Activated CD4-positive, alpha-beta T cell treated with anti-CD3 and anti-CD28 coated beads, Interleukin-2, Interleukin-4, amounts not matched to agents 100 ng/mL and 50 ng/mL, durations not matched to agents 16 hours and 8 hours (primary cell): ENCODE measurements around the gene NLRP4.
"Not testable (repeated sequence)": the region's sequence is repeated elsewhere in the genome, so short reads cannot be mapped to it uniquely, and the experiment has no call there.

ENCODE experiments used
- DNase-seq: peaks from one replicate; pipeline ENCODE4 v3.0.0-alpha.2; 2020; ENCODE audit warnings: low spot score

NLRP4 gene

DNA sequence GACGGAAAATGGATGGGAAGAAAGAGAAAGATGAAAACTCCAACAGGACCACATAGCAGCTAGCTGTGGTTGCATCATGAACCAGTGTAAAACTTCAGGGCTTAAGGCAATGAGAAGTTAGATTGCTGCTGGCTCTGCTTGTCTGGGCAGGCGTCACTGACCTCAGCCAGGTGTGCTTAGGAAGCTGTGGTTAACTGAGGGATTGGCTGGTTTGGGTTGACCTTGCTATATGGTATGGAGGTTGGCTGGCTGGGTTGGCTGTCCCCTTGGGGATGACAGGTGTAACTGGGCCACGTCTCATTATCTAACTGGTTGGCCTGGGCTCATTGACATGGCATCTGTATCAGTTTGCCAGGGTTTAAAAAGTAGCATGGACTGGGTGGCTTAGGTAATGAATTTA, 40.9 kb downstream of the NLRP4 start:
- DNase-seq = no peak

DNA sequence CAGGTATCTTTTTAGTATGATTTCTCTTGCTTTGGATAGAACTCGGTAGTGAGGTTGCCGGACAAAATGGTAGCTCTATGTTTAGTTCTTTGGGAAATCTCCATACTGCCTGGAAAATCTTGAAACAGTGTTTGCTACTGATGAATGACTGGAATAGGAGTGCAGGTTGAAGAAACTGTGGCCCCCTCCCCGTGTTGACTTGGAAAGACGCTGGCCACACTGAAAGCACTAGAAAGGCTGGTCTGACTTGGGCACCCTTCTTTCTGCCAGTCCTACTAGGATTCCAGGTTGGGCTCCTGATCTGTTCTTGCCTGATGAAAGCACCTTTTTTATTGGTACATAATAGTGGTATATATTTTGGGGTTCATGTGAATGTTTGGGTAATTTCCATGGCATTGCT, 46.3 kb downstream of the NLRP4 start:
- DNase-seq = no peak

DNA sequence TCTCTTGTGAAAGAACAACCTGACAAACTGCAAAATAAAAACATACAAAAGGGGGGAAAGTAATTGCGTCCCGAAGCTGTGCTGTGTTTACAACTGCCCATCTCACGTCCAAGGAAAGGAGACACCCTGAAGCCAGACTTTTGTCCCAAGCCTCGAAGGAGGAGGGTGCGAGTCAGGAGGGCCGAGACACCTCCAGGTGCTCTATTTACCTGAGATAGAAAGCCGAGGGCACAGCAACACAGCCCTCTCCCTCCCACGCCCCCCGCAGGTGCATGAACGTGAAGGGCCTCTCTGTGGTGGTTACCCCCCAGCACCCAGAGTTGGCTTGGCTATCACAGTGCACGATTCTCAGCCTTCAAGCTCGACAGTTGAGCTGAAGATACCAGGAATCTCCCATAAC, 62.6 kb downstream of the NLRP4 start:
- no peak for DNase-seq

DNA sequence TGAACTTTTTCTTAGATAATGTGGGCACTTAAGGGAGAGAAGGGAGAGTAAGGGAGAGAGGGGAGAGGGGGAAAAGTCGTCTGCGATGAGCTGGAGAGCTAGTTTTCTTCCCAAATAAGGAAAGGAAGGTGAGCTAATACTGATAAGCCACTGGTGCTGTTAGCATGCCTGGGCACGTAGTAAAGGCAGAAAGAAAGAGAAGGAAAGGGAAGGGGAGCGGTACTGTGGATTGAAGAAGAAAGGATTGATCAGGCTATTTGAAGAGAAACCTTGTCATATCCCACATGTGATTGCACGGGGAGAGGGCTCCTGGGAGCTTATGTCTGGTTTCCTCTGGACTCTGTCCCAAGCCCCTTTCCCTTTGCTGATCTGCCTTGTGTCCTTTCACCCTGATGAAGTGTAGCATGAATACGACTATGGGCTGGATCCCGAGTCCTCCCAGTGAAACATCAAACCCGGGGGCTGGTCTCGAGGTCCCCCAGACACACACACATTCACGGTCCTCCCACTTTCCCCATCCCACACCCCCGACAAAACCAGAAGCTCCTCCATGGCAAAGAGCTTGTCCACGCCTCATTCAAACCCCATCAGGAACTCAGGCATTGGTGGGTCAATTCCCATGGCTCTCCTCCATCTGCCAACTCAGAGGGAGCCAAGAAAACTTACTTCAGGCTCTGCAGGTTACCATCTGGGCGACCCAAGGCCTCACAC, 65.2 kb downstream of the NLRP4 start:
- no peak for DNase-seq

DNA sequence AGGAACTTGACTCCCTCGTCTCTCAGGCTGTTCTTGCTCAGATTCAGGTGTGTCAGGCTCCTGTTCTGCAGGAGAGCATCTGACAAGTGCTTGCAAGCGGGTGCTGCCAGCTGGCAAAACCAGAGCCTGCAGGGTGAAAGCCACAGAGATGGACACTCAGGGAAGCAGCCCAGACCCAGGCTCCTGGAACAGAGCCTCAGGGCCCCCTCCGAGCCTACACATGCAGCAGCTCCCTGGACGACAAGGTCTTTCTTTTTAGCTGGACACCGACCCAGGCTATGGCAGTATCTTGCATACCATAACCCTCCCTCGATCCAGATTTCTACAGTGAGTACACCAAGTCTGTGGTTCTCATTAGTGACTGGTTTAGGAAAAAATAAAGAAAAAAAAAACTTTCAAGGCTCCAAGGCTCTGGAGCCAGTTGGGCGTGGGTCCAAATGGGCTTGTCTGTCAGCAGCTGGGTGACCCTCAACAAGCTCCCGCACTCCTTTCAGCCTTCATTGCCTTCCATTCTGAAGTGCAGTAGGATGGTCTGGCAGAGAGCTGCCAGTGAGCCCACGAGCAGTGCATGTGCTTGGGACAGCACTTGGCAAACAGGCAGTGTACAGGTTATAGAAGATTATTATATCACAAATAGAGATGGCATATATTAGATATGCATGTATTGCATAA, 65.9 kb downstream of the NLRP4 start:
- DNase-seq = no peak

DNA sequence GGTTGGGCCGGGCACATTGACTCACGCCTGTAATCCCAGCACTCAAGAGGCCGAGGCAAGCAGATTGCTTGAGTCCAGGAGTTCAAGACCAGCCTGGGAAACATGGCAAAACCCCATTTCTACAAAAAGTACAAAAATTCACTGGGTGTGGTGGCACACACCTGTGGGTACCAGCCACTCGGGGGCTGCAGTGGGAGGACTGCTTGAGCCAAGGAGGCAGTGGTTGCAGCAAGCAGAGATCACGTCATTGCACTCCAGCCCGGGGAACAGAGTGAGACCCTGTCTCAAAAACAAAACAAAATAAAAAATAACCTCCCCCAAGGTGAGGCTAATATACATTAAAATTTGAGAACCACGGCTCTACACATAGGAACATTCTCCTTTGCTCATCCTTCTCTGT, 70.9 kb downstream of the NLRP4 start:
- DNase-seq = no peak

DNA sequence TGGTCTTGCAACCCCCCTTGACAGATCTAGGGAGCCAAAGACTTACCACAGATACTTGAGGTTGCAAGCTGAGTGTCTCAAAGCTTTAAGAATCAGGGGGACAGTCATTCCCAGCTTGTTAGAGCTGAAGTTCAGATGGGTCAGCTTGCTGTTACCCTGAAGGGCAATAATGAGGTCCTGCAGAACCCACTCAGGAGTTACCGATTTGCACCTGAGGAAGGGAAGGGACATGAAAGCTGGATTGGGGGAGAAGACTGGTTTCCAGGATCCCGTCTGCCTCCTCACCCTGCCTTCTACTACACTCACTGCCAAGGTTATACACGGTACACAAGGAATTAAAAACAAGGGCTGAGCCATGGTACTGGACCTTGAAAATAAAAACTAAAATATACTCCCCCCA, 71.4 kb downstream of the NLRP4 start:
- DNase-seq = no peak

DNA sequence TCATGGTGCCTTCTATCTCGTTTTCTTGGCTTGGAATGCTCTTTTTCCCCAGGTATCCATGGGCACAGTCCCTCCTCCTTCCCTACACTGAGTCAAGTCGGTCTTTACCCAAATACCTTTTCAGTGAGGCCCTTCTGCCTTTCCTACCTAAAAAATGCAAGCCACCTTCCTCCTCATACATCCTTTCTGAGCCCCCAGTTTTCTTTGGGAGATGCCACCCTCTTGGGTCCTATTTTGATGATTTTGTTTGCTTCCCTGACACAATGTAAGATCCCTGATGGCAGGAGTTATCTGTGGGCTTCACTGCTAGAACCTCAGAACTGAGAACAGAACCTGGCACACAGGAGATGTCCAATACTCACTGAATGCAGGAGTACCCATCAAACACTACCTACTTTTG, 73.5 kb downstream of the NLRP4 start:
- DNase-seq = no peak

DNA sequence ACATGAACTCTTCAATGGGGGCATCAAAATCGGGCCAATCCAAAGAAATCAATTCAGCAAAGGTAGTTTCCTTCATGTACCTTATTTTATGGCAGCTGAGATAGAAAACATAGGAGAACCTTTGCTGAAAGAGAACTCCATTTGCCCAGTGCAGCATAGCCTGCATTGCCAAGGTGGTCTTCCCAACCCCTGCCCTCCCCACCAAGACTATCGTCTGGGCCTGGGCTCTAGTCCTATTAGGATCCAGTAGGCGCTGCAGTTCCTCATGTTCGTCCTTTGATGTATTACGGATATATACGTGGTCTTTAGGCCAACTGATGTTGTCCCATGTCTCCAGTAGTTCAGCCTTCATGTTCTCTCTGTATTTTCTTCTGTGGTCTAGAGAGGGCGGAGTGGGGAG, 76.6 kb downstream of the NLRP4 start:
- DNase-seq = no peak

DNA sequence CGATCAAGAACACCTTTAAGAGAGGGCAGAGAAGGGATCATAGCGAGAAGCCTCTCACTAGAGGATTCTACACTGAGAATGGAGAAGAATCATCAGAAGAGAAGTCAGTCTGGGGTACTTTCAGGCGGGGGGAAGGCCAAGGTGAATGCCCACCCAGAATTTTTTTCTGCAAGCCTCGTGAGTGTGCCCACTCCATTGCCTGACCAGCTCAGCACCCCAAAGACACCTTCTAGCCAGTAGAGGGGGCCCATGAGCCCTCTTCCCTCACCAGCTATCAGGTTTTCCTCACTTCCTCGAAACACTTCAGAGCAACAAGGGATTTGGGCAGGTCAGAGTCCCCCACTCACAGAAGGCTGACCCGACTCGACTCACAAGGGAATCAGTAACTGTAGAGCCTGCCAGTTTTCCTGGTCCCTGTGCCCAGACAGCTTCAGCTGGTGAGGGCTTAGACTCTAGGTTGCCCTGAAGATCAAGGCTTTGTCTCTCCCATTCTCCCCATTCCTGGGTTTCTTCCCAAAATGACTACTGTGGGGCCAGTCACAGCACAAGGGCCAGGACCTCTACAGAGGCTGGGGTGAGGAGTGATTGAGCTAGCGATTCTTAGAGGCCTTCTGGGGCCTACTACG, 77.4 kb downstream of the NLRP4 start:
- DNase-seq = no peak

DNA sequence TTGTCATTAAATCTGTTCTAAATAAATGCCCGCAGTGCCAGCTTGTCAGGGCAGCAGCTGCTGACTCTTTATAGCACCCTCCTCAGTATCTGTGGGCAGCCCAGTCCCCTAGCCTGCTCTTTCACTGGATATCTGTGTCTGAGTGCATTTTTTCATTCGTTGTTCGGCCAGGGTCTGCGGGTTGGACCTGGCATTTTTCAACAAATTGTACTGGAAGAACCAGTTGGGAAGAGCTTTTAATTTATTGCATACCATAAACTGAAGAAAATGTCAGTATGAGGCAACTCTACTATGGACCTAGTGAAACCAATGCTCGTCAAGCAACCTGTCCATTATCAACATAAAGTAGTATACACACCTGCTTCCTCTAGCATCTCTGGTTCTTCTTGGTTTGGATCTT, 87.2 kb downstream of the NLRP4 start:
- DNase-seq = no peak

DNA sequence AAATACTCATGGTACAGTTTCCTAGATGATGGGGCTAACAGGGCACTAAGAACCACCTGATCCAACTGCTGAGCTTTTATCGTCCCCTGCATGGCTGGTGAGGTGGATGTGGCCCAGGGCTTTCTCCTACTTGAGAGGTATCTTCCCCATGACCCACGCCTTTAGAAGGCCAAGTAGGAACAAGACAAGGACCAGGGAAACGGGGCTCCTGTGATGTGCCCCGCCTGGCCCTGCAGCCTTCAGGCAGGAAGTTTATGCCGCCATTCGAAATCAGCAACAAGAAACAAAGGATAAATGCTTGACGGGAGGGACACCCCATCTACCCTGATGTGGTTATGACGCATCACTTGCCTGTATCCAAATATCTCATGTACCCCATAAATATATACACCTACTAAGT, 91.7 kb downstream of the NLRP4 start:
- no peak for DNase-seq

DNA sequence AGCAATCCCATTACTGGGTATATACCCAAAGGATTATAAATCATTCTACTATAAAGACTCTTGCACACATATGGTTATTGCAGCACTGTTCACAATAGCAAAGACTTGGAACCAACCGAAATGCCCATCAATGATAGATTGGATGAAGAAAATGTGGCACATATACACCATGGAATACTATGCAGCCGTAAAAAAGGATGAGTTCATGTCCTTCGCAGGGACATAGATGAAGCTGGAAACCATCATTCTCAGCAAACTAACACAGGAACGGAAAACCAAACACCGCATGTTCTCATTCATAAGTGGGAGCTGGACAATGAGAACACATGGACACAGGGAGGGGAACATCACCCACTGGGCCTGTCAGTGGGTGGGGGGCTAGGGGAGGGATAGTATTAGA, 92.9 kb downstream of the NLRP4 start:
- not testable (repeated sequence) for DNase-seq

DNA sequence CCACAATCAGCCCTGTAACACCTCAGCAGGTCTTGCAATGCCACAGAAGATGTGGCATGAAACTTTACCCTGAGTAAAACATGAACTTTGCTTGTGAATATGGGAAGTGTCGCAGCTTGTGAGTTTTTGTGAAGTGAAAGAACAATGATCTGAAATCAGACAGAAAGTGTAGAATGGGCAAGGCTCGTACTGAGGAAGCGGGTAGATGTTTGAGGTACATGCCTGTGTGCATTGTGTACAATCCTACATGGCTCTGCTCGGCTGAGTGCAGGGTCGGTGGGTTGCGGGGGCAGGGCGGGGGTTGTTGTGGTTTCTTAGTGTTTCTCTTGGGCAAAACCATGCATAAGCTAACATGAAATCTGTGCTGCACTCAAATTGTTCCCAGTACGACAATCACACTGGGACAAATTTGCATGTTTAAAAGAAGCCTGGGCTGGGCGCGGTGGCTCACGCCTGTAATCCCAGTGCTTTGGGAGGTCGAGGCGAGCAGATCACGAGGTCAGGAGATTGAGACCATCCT, 94.7 kb downstream of the NLRP4 start:
- no peak for DNase-seq
